AG08395 (cell line): ENCODE measurements around the gene B4GALT1.
"Not testable (repeated sequence)": the region's sequence is repeated elsewhere in the genome, so short reads cannot be mapped to it uniquely, and the experiment has no call there.

Experiments used
- DNase-seq: peaks from one replicate; pipeline ENCODE4 v3.0.0; 2012; ENCODE audit warnings: mixed read lengths, low spot score

The B4GALT1 gene

GRCh38 chr9:33101104-33101951, 65.8 kb downstream of the B4GALT1 start:
- DNase-seq: peak; percentile 89

- DNase-seq: no peak
Measured at GRCh38 chr9:33099754-33100153, 67.4 kb downstream of the B4GALT1 start.

- DNase-seq: no peak
Measured at GRCh38 chr9:33097192-33097591, 69.9 kb downstream of the B4GALT1 start.

- DNase-seq: no peak
Measured at GRCh38 chr9:33092634-33093033, 74.5 kb downstream of the B4GALT1 start.

GRCh38 chr9:33085672-33086071, 81.5 kb downstream of the B4GALT1 start:
- not testable (repeated sequence) for DNase-seq

GRCh38 chr9:33082538-33083326, 84.4 kb downstream of the B4GALT1 start:
- no peak for DNase-seq

- no peak for DNase-seq
Measured at GRCh38 chr9:33082128-33082527, 85.0 kb downstream of the B4GALT1 start.

GRCh38 chr9:33081128-33081851, 85.8 kb downstream of the B4GALT1 start:
- peak; percentile 85 for DNase-seq

- no peak for DNase-seq
Measured at GRCh38 chr9:33080534-33080933, 86.6 kb downstream of the B4GALT1 start.

- DNase-seq: peak; percentile 98
Measured at GRCh38 chr9:33076046-33077004, 90.8 kb downstream of the B4GALT1 start, which contains the start of gene SMU1. TSS of gene SMU1 (minus strand) at chr9:33076674. CDS start at chr9:33076608, 66 bp downstream.

- no peak for DNase-seq
Measured at GRCh38 chr9:33068991-33069390, 98.1 kb downstream of the B4GALT1 start.

- DNase-seq: no peak
Measured at GRCh38 chr9:33065157-33066076, 101.7 kb downstream of the B4GALT1 start.
